ENCODE data around the gene EIF4EBP2.

- TF ChIP-seq CTCF (IDR thresholded peaks at IDR 0.05) = no peak
- no peak for TF ChIP-seq POLR2A (IDR thresholded peaks at IDR 0.05)
Measured at GRCh38 chr10:70424320-70424719, 20.4 kb downstream of the EIF4EBP2 start.

Data from right lobe of liver (tissue), 4 donors.